K562 (cell line): ENCODE measurements around the gene IGSF3. TPM values are rescaled to one million over a fixed set of nuclear protein-coding genes. Genes with fewer than 3 reads are reported as not detected.

Experiments used
- CREB3L1 ChIP-seq: fragments of 450-650 bp; IDR thresholded peaks from 2 replicates; pipeline ENCODE4 v1.6.1; 2014; ENCODE audit warnings: low read depth, mild to moderate bottlenecking, moderate library complexity, borderline replicate concordance
- DIDO1 ChIP-seq: fragments of 450-650 bp; IDR thresholded peaks from 2 replicates; pipeline ENCODE4 v1.6.1; 2016; ENCODE audit warnings: low read depth, missing biosample characterization, missing genetic modification characterization
- EZH2 ChIP-seq: IDR thresholded peaks from 2 replicates; pipeline ENCODE4 v1.6.1; 2012; ENCODE audit warnings: low read depth, mild to moderate bottlenecking, inconsistent platforms, low read length, borderline replicate concordance
- HDAC2 ChIP-seq: fragments of 450-650 bp; IDR thresholded peaks from 2 replicates; pipeline ENCODE4 v1.6.1; 2016; ENCODE audit warnings: mild to moderate bottlenecking
- HMG20A ChIP-seq: fragments of 450-650 bp; formaldehyde crosslinking; conservative IDR thresholded peaks from 2 replicates; pipeline ENCODE4 v1.4.0; 2020; ENCODE audit warnings: mild to moderate bottlenecking, mixed read lengths
- KDM1A ChIP-seq, 2 experiments: fragments of 450-650 bp; IDR thresholded peaks; 2 replicates each; pipeline ENCODE4 v1.6.1; 2016; ENCODE audit warnings: mild to moderate bottlenecking in 2 of 2
- KLF16 ChIP-seq: IDR thresholded peaks from 2 replicates; pipeline ENCODE4 v1.6.1; 2016; ENCODE audit warnings: antibody characterized with exemption
- LEF1 ChIP-seq: fragments of 450-650 bp; IDR thresholded peaks from 2 replicates; pipeline ENCODE4 v1.6.1; 2016; ENCODE audit warnings: mild to moderate bottlenecking
- MEIS2 ChIP-seq: fragments of 450-650 bp; IDR thresholded peaks from 2 replicates; pipeline ENCODE4 v1.6.1; 2014; ENCODE audit warnings: mild to moderate bottlenecking; ENCODE audit not compliant: partially characterized antibody
- MTF1 ChIP-seq: fragments of 250-450 bp; sonication (Bioruptor Pico); IDR thresholded peaks from 2 replicates; pipeline ENCODE4 v1.9.0; 2021; ENCODE audit warnings: moderate library complexity, mild to moderate bottlenecking, inconsistent platforms, borderline replicate concordance
- PML ChIP-seq: IDR thresholded peaks from 2 replicates; pipeline ENCODE4 v1.6.1; 2012; ENCODE audit warnings: low read length, inconsistent platforms
- POLR2H ChIP-seq: IDR thresholded peaks from 2 replicates; pipeline ENCODE4 v1.6.1; 2016; ENCODE audit warnings: missing genetic modification characterization, low read depth, mild to moderate bottlenecking, control low read depth, missing compliant biosample characterization, moderate library complexity
- RCOR1 ChIP-seq, 2 experiments: IDR thresholded peaks; 2 replicates each; pipeline ENCODE4 v1.6.1; 2012; ENCODE audit warnings: low read depth in 2 of 2, low read length in 2 of 2, borderline replicate concordance in 1 of 2, improper control_type of control experiment in 1 of 2
- RNF2 ChIP-seq: sonication (generic); IDR thresholded peaks from 2 replicates; pipeline ENCODE4 v1.6.1; 2016
- SMARCC2 ChIP-seq: fragments of 450-650 bp; IDR thresholded peaks from 2 replicates; pipeline ENCODE4 v1.6.1; 2017; ENCODE audit warnings: antibody characterized with exemption, moderate library complexity, mild to moderate bottlenecking, low read depth
- TAL1 ChIP-seq: fragments of 450-650 bp; IDR thresholded peaks from 2 replicates; pipeline ENCODE4 v1.6.1; 2016; ENCODE audit warnings: mild to moderate bottlenecking
- TCF3 ChIP-seq: sonication (generic); formaldehyde crosslinking; IDR thresholded peaks from 2 replicates; pipeline ENCODE4 v1.4.0; 2020; ENCODE audit warnings: mild to moderate bottlenecking, missing genetic modification reagents
- TFAP4 ChIP-seq: sonication (generic); formaldehyde crosslinking; IDR thresholded peaks from 2 replicates; pipeline ENCODE4 v1.8.0; 2022; ENCODE audit warnings: missing genetic modification reagents, mild to moderate bottlenecking, moderate library complexity, borderline replicate concordance
- THRB ChIP-seq: fragments of 450-650 bp; formaldehyde crosslinking; conservative IDR thresholded peaks from 2 replicates; pipeline ENCODE4 v1.4.0; 2022; ENCODE audit warnings: mild to moderate bottlenecking, missing genetic modification characterization
- XRCC3 ChIP-seq: fragments of 450-650 bp; IDR thresholded peaks from 2 replicates; pipeline ENCODE4 v1.6.1; 2017; ENCODE audit warnings: mild to moderate bottlenecking, moderate library complexity
- ZFP36 ChIP-seq: fragments of 150-350 bp; IDR thresholded peaks from 2 replicates; pipeline ENCODE4 v1.6.1; 2018; ENCODE audit warnings: low read length, low read depth; ENCODE audit not compliant: partially characterized antibody
- ZNF197 ChIP-seq: fragments of 200-800 bp; sonication (Bioruptor generic); IDR thresholded peaks from 2 replicates; pipeline ENCODE4 v1.6.1; 2016; ENCODE audit warnings: low read depth, missing genetic modification characterization, missing compliant biosample characterization
- ZNF655 ChIP-seq: fragments of 250-450 bp; sonication (Bioruptor Pico); IDR thresholded peaks from 2 replicates; pipeline ENCODE4 v1.5.0; 2021
- polyA plus RNA-seq, 8 experiments: library from polyadenylated mRNA; depleted of rRNA in 4 of 8; stranded (reverse) in 5 of 8; unstranded in 3 of 8; fragments of >200 nt; fragmentation: Nextera tagmentation in 2 of 8; fragmentation: Illumina TruSeq in 1 of 8; extraction: Ambion mirVana in 2 of 8; extraction: Trizol in 1 of 8; gene quantifications; 2 replicates each; pipeline versions ENCODE4 v1.2.1 to v1.2.3, GENCODE V29; 2011 to 2014; ENCODE audit warnings: inconsistent platforms in 1 of 8, missing spikeins in 1 of 8
- total RNA-seq, 7 experiments: library from RNA; depleted of rRNA in 6 of 7; stranded (reverse); fragments of >200 nt in 6 of 7; fragmentation: Illumina TruSeq in 2 of 7; extraction: Trizol in 2 of 7; gene quantifications; 2 replicates each; pipeline versions ENCODE4 v1.2.1 to v1.2.3, GENCODE V29; 2011 to 2021; ENCODE audit warnings: low replicate concordance in 1 of 7

IGSF3 gene
- total and polyA plus RNA-seq, 9 of the 15 experiments (the other 6 are each of a cell fraction or from before 2014, with no cell fraction given): 1.1 to 15.0 (median 8.3) TPM

GRCh38 chr1:116573431-116574095 is 94.0 kb downstream of the IGSF3 start (continued):
- peak; percentile 30; the same call in 1 of the 2 replicates for TF ChIP-seq TFAP4 (CRISPR knock-in tag)
- TF ChIP-seq MTF1 (CRISPR knock-in tag): no peak
- peak; percentile 75; the same call in 1 of the 2 replicates for TF ChIP-seq SMARCC2
- TF ChIP-seq LEF1: peak; percentile 62; the same call in 1 of the 2 replicates
- TF ChIP-seq HMG20A (CRISPR knock-in tag): no peak
- TF ChIP-seq KLF16: peak; percentile 61
- TF ChIP-seq THRB (CRISPR knock-in tag): no peak
- no peak for TF ChIP-seq MEIS2
- no peak for TF ChIP-seq DIDO1 (tag)
- peak; percentile 76 for TF ChIP-seq PML
- no peak for TF ChIP-seq ZNF197 (CRISPR knock-in tag)
- TF ChIP-seq TAL1: peak; percentile 91
- 0 out of 2 replicates have a peak, but pooled peaks have one; percentile 36 for TF ChIP-seq RNF2
- no peak for TF ChIP-seq CREB3L1
- TF ChIP-seq ZNF655 (CRISPR knock-in tag): no peak
- TF ChIP-seq POLR2H (tag): no peak
- TF ChIP-seq EZH2: no peak
- TF ChIP-seq KDM1A (IDR thresholded peaks at IDR 0.05): peak; percentile 60 to 72
- TF ChIP-seq XRCC3: no peak
- peak; percentile 66 for TF ChIP-seq ZFP36
- peak; percentile 70; the same call in 1 of the 2 replicates for TF ChIP-seq HDAC2
- peak in 1 of 2 experiments; percentile 89; a peak in 3 of 4 replicates for TF ChIP-seq RCOR1 (IDR thresholded peaks at IDR 0.05; ENCODE audit: borderline replicate concordance in 1 of 2, low read depth in 2 of 2, low read length in 2 of 2)
- peak; percentile 94 for TF ChIP-seq TCF3 (CRISPR knock-in tag)
